GM23248 (cell line): ENCODE measurements around the gene CHKB. TPM values are rescaled to one million over a fixed set of nuclear protein-coding genes. Genes with fewer than 3 reads are reported as not detected.

ENCODE experiments used
- DNase-seq: peaks from one replicate; pipeline ENCODE4 v3.0.0-alpha.2; 2015
- H2AFZ ChIP-seq: fragments of 200-600 bp; sonication (generic); 2 replicates; pipeline ENCODE4 v1.6.1; 2016; ENCODE audit warnings: antibody characterized with exemption
- H3F3A ChIP-seq: fragments of 200-600 bp; sonication (generic); 2 replicates; pipeline ENCODE4 v1.6.1; 2016; ENCODE audit warnings: mild to moderate bottlenecking, antibody characterized with exemption, mixed run types; ENCODE audit not compliant: insufficient read depth
- H3K27ac ChIP-seq: fragments of 200-600 bp; sonication (generic); 2 replicates; pipeline ENCODE4 v1.5.1; 2016; ENCODE audit warnings: mild to moderate bottlenecking
- H3K27me3 ChIP-seq: fragments of 200-600 bp; sonication (generic); replicated peaks from 2 replicates; pipeline ENCODE4 v1.6.1; 2016; ENCODE audit warnings: mild to moderate bottlenecking; ENCODE audit not compliant: insufficient read depth
- H3K36me3 ChIP-seq: fragments of 200-600 bp; sonication (generic); 2 replicates; pipeline ENCODE4 v1.6.1; 2016; ENCODE audit warnings: low read depth, mild to moderate bottlenecking
- H3K4me1 ChIP-seq: fragments of 200-600 bp; sonication (generic); 2 replicates; pipeline ENCODE4 v1.6.1; 2016; ENCODE audit warnings: mild to moderate bottlenecking; ENCODE audit not compliant: insufficient read depth
- H3K4me2 ChIP-seq: fragments of 200-600 bp; sonication (generic); one replicate; pipeline ENCODE4 v1.6.1; 2016; ENCODE audit warnings: mild to moderate bottlenecking; ENCODE audit not compliant: unreplicated experiment
- H3K4me3 ChIP-seq: fragments of 200-600 bp; sonication (generic); 2 replicates; pipeline ENCODE4 v1.5.1; 2016; ENCODE audit warnings: mild to moderate bottlenecking
- H3K79me2 ChIP-seq: fragments of 200-600 bp; sonication (generic); 2 replicates; pipeline ENCODE4 v1.6.1; 2016; ENCODE audit warnings: mild to moderate bottlenecking; ENCODE audit not compliant: insufficient read depth
- H3K9ac ChIP-seq: fragments of 200-600 bp; sonication (generic); 2 replicates; pipeline ENCODE4 v1.6.1; 2016; ENCODE audit warnings: mild to moderate bottlenecking
- H3K9me2 ChIP-seq: fragments of 200-600 bp; sonication (generic); 2 replicates; pipeline ENCODE4 v1.6.1; 2016; ENCODE audit warnings: mixed run types, mild to moderate bottlenecking, moderate library complexity; ENCODE audit not compliant: insufficient read depth
- H3K9me3 ChIP-seq: fragments of 200-600 bp; sonication (generic); one replicate; pipeline ENCODE4 v1.6.1; 2017; ENCODE audit warnings: low read depth
- H4K20me1 ChIP-seq: fragments of 200-600 bp; sonication (generic); 2 replicates; pipeline ENCODE4 v1.6.0; 2016; ENCODE audit not compliant: insufficient read depth
- EZH2 ChIP-seq: fragments of 200-600 bp; sonication (generic); IDR thresholded peaks from 2 replicates; pipeline ENCODE4 v1.6.1; 2018; ENCODE audit warnings: antibody characterized with exemption, mild to moderate bottlenecking; ENCODE audit not compliant: insufficient read depth, poor library complexity, severe bottlenecking
- EZH2phosphoT487 ChIP-seq: fragments of 200-600 bp; sonication (generic); IDR thresholded peaks from 2 replicates; pipeline ENCODE4 v1.6.1; 2018; ENCODE audit warnings: antibody characterized with exemption, moderate library complexity, mild to moderate bottlenecking, low read depth; ENCODE audit not compliant: insufficient read depth
- WGBS, 2 experiments: methylation state at CpG; one replicate each; pipeline ENCODE4 v1.1.6; 2015 to 2017; ENCODE audit warnings: low lambda C conversion rate in 2 of 2, low coverage in 1 of 2; ENCODE audit errors: missing lambda C conversion rate in 2 of 2; 5-methylcytosine and 5-hydroxymethylcytosine counted together
- in situ Hi-C: fragments of 300-500 bp; cut with MboI; formaldehyde crosslinking; loops from 2 replicates; pipeline ENCODE4 v1.15.0; 2020
- polyA plus RNA-seq: library from polyadenylated mRNA; unstranded; fragments of >200 nt; fragmentation: Nextera tagmentation; extraction: Ambion mirVana; gene quantifications from 2 replicates; pipeline ENCODE4 v1.2.1, GENCODE V29; 2016
- total RNA-seq: library from RNA; depleted of rRNA; stranded (reverse); fragments of >200 nt; shearing (Covaris generic); gene quantifications from 2 replicates; pipeline ENCODE4 v1.2.3, GENCODE V29; 2014

Gene CHKB
- total and polyA plus RNA-seq, 2 experiments from 2014 or later = 41.3 to 41.7 TPM

DNA sequence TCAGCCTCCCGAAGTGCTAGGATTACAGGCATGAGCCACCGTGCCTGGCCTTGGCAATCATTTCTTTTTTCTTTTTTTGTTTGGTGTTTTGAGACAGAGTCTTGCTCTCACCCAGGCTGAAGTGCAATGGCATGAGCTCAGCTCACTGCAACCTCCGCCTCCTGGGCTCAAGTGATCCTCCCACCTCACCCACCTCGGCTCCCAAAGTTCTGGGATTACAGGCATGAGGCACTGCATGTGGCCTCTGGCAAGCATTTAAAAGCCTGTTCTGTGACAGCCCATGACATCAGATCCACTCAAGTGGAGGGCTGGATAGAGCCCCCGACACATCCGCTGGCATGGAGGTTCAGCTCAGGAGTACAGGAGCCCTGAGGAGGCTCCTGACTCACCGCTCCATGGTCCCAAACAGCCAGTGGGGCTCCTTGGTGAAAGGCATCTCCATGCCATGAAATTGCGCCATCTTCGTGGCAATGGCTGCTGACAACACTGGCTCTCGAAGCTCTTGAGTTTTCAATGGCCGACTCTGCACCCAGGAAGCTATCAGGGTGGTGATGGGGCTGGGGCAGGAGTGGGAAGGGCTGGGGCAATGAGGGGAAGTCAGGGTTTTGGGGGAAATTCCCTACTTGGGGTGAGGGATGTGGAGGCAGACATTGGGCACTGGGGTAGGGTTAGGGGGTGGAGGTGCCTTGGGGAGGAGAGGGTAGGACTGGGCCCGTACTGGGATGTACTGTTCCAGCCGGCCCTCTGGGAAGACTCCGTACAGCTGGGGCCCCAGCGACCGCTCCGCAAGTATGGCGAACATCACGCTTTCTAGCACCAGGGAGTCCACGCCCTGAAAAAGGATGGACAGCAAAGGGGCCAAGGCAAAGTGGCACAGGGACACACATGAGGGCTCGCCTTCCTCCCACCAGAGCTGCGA is 1.4 kb downstream of the CHKB start:
- peaks cover 10% of the 10 kb centered on the region for H3K79me2 ChIP-seq
- in situ Hi-C loops = no loop called here
- H3K9me3 ChIP-seq = no peaks in the 10 kb centered on the region
- no peaks in the 10 kb centered on the region for H3F3A ChIP-seq
- no peaks in the 10 kb centered on the region for H3K27me3 ChIP-seq
- peak overlapping the region; percentile 96 for H3K9ac ChIP-seq
- H3K9me2 ChIP-seq = no peaks in the 10 kb centered on the region
- DNase-seq = peak; percentile 26
- H3K4me2 ChIP-seq = peak overlapping the region; percentile 74
- H3K4me3 ChIP-seq = peak overlapping the region; percentile 85
- H4K20me1 ChIP-seq = no peaks in the 10 kb centered on the region
- peak overlapping the region; percentile 85; the same call in 1 of the 2 replicates for H2AFZ ChIP-seq
- WGBS, 2 experiments = 94 to 95% methylated on average over 15 to 22 of the region's 22 CpGs
- no peaks in the 10 kb centered on the region for H3K36me3 ChIP-seq
- H3K4me1 ChIP-seq = peaks cover 22% of the 10 kb centered on the region
- TF ChIP-seq EZH2phosphoT487 (no peak), EZH2 (no peak)
- no peak overlapping the region for H3K27ac ChIP-seq

DNA sequence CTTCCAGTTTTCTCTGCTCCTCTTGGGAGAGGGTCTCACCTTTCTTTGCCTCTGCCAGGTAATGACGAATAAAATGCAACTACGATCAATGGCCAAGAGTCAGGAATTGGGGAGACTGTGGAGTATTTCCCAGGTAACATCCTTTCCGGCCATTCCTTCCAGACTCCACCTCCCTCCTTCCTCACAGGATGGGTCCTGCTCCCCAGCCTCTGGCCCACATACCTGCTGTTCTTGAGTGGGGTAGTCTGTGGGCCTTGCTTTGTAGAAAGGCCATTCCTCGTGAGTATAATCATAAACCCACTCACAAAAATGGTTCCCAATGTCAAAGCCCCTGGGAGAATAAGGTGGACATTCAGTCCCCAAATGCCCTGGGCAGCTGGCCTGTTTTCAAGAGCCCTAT is 2.9 kb downstream of the CHKB start:
- no peaks in the 10 kb centered on the region for H3F3A ChIP-seq
- peaks cover 22% of the 10 kb centered on the region for H3K4me1 ChIP-seq
- WGBS, 2 experiments = 96% methylated on average over 4 of the region's 4 CpGs
- H3K9ac ChIP-seq = no peak overlapping the region
- DNase-seq = no peak
- H3K27me3 ChIP-seq = no peaks in the 10 kb centered on the region
- TF ChIP-seq EZH2 = no peak
- no peak for TF ChIP-seq EZH2phosphoT487
- H3K4me3 ChIP-seq = no peak overlapping the region
- H3K9me2 ChIP-seq = no peaks in the 10 kb centered on the region
- no peak overlapping the region for H3K27ac ChIP-seq
- no peaks in the 10 kb centered on the region for H3K9me3 ChIP-seq
- no peak overlapping the region for H3K4me2 ChIP-seq
- no peaks in the 10 kb centered on the region for H3K36me3 ChIP-seq
- in situ Hi-C loops = no loop called here
- no peaks in the 10 kb centered on the region for H4K20me1 ChIP-seq
- H2AFZ ChIP-seq = no peak overlapping the region
- H3K79me2 ChIP-seq = peaks cover 10% of the 10 kb centered on the region

DNA sequence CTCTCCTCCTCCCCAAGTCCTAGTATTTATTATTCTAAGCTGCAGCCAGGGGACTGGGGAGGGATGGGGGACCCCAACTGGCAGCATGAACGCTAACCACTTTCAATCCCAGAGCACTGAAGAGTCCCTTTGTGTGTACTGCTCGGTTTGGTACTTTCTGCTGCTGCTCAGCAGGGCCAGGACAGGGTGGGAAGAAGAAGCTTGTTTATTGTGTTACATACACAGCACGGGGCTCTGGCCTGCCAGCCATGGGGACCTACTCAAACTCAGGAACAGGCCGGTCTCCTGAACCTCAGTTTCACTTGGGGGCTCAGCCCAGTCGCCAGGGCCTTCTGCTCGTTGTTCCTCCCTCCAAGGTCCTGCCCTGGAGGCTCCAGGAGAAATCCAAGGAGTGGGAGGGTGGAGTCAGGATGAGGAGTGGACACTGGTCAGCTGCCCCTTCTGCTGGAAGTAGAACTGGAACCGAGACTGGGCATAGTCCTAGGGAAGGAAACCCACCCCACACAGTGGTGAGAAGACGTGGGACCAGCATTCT is 3.8 kb downstream of the CHKB start:
- TF ChIP-seq EZH2 = no peak
- no peak for TF ChIP-seq EZH2phosphoT487
- H3F3A ChIP-seq = no peaks in the 10 kb centered on the region
- H3K4me2 ChIP-seq = peak overlapping the region; percentile 51
- H3K79me2 ChIP-seq = peaks cover 10% of the 10 kb centered on the region
- no peak overlapping the region for H3K9ac ChIP-seq
- H3K27me3 ChIP-seq = no peaks in the 10 kb centered on the region
- peak; percentile 26 for DNase-seq
- 59 to 61% methylated on average over 8 of the region's 8 CpGs for WGBS, 2 experiments
- H2AFZ ChIP-seq = no peak overlapping the region
- no peaks in the 10 kb centered on the region for H3K36me3 ChIP-seq
- H4K20me1 ChIP-seq = no peaks in the 10 kb centered on the region
- peaks cover 20% of the 10 kb centered on the region for H3K4me1 ChIP-seq
- no peaks in the 10 kb centered on the region for H3K9me3 ChIP-seq
- H3K4me3 ChIP-seq = no peak overlapping the region
- H3K9me2 ChIP-seq = no peaks in the 10 kb centered on the region
- peak overlapping the region; percentile 26; the same call in 1 of the 2 replicates for H3K27ac ChIP-seq
- in situ Hi-C loops = no loop called here

DNA sequence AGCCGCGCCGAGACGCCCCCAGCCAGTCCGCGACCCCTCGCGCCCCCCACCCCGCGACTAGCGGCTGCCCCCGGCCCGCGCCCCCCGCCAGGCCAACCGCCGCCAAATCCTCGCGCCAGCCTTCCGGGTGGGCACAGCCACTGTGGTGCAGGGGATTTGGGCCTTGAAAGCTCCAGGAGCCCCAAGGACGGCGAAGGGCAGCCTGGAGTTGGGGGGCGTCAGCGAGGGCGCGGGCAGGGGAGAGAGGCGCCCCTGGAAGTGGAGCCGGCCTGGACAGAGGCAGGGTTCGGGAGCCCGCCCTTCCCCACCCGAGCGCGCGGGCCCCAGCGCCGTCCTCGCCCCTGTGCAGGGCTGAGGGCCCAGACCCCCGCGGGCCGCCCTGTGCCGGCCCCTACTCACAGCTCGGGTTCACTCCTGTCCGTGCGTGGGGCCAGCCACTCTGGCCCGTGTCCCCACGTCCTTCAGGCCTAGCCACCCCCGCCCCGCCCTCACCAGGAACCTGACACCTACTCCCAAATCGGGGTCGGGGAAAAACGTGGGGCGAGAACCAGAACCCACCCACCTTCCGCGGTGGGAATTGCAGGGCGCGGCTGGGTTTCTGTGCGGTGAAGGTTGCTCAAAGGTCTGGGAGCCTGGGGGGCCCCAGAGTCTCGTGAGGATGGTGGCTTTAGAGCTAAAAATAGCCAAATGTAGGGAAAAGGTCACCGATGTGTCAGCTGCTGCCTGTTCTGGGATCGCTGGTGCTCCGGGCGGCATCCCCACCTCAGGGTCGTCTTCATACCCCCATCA is 4.5 kb downstream of the CHKB start, which contains the start of gene CPT1B:
Gene CPT1B, minus strand, starts transcription at position 441 of the 789 bp plus-strand sequence. CDS start 512 bp downstream, outside the sequence.
- Histone ChIP-seq H3K4me3 (no peak within 1 kb of the TSS; the same call in 1 of the 2 replicates), H2AFZ (no peak within 1 kb of the TSS), H3K79me2 (peaks cover 10% of the 10 kb centered on the region), H3K4me2 (peak within 1 kb of the TSS; percentile 51), H4K20me1 (no peaks in the 10 kb centered on the region), H3K4me1 (peaks cover 17% of the 10 kb centered on the region), H3K9me2 (no peaks in the 10 kb centered on the region), H3K27ac (peak within 1 kb of the TSS; percentile 26; the same call in 1 of the 2 replicates), H3K27me3 (no peaks in the 10 kb centered on the region), H3K9ac (peak within 1 kb of the TSS; percentile 39; the same call in 1 of the 2 replicates), H3K36me3 (no peaks in the 10 kb centered on the region), H3F3A (no peaks in the 10 kb centered on the region), H3K9me3 (no peaks in the 10 kb centered on the region)
- in situ Hi-C loops = no loop called here
- no peak for TF ChIP-seq EZH2
- no peak for TF ChIP-seq EZH2phosphoT487
- peak; percentile 70 for DNase-seq
- 13 to 14% methylated on average over 30 to 47 of the region's 63 CpGs for WGBS, 2 experiments
